Measurements from ENCODE around the gene HSD17B4. TPM values are rescaled to one million over a fixed set of nuclear protein-coding genes. Genes with fewer than 3 reads are reported as not detected.

Gene HSD17B4
- total RNA-seq, 1 experiment from 2014 or later, result 107 TPM

- TF ChIP-seq POLR2AphosphoS5 (IDR thresholded peaks at IDR 0.05; ENCODE audit: low read depth, low read length) (no peak), CTCF (IDR thresholded peaks at IDR 0.05) (no peak), TCF7L2 (IDR thresholded peaks at IDR 0.05; ENCODE audit: low read depth, low read length) (no peak), SIN3A (IDR thresholded peaks at IDR 0.05; ENCODE audit: borderline replicate concordance, insufficient read depth, low read depth, low read length) (no peak), REST (IDR thresholded peaks at IDR 0.05; ENCODE audit: insufficient read depth in 1 of 2, low read depth in 2 of 2, low read length in 1 of 2) (no peak)
- POLR2A ChIA-PET, result no interaction called here
- intact Hi-C loops (cut with micrococcal nuclease; ENCODE audit: unreplicated experiment), result no loop called here
- in situ Hi-C loops (cut with HindIII; ENCODE audit: low pct_unique_long_range_greater_than_20kb, low sequenced_read_pairs), result no loop called here
- H3K4me1 ChIP-seq (ENCODE audit: control insufficient read depth, insufficient read depth, low read length), result peaks cover 3% of the 10 kb centered on the region; the same call in 1 of the 2 replicates
- H3K9me3 ChIP-seq (ENCODE audit: control insufficient read depth, insufficient read depth, low read depth, low read length), result no peaks in the 10 kb centered on the region
- no TSS peak for BruUV-seq (replicated peaks)
- CTCF ChIA-PET, result interaction anchor here (0.6 kb wide), 1 partner anchor 88 kb away, joined by 3 read pairs; no protein-coding TSS in a partner anchor
- no peak overlapping the region for H3K27ac ChIP-seq (ENCODE audit: low read length)
- H3K36me3 ChIP-seq (ENCODE audit: control insufficient read depth, insufficient read depth, low read length), result no peaks in the 10 kb centered on the region
- no peak for DNase-seq (ENCODE audit: low read depth, low spot score)
- H3K27me3 ChIP-seq (ENCODE audit: control insufficient read depth, insufficient read depth, low read length), result peaks cover 3% of the 10 kb centered on the region; the same call in 1 of the 2 replicates
- ATAC-seq, result no peak
- no peak overlapping the region for H3K4me3 ChIP-seq (ENCODE audit: low read depth in 2 of 2, low read length in 2 of 2)
These were observed 48.3 kb upstream of the HSD17B4 start for GRCh38 chr5:119404033-119404432.

GRCh38 chr5:119405419-119405818, 46.9 kb upstream of the HSD17B4 start:
- CTCF ChIA-PET, result interaction anchor here (0.6 kb wide), 1 partner anchor 119 kb away, joined by 4 read pairs; no protein-coding TSS in a partner anchor
- DNase-seq (ENCODE audit: low read depth, low spot score) (no peak), ATAC-seq (no peak)
- intact Hi-C loops (cut with micrococcal nuclease; ENCODE audit: unreplicated experiment) (no loop called here), in situ Hi-C loops (cut with HindIII; ENCODE audit: low pct_unique_long_range_greater_than_20kb, low sequenced_read_pairs) (no loop called here)
- H3K27ac ChIP-seq (ENCODE audit: low read length), result no peak overlapping the region
- no TSS peak for BruUV-seq (replicated peaks)
- no peaks in the 10 kb centered on the region for H3K36me3 ChIP-seq (ENCODE audit: control insufficient read depth, insufficient read depth, low read length)
- TF ChIP-seq CTCF (IDR thresholded peaks at IDR 0.05) (no peak), REST (IDR thresholded peaks at IDR 0.05; ENCODE audit: insufficient read depth in 1 of 2, low read depth in 2 of 2, low read length in 1 of 2) (no peak), TCF7L2 (IDR thresholded peaks at IDR 0.05; ENCODE audit: low read depth, low read length) (no peak), SIN3A (IDR thresholded peaks at IDR 0.05; ENCODE audit: borderline replicate concordance, insufficient read depth, low read depth, low read length) (no peak)
- peaks cover 3% of the 10 kb centered on the region; the same call in 1 of the 2 replicates for H3K27me3 ChIP-seq (ENCODE audit: control insufficient read depth, insufficient read depth, low read length)
- no peaks in the 10 kb centered on the region for H3K9me3 ChIP-seq (ENCODE audit: control insufficient read depth, insufficient read depth, low read depth, low read length)
- no peak overlapping the region for H3K4me3 ChIP-seq (ENCODE audit: low read depth in 2 of 2, low read length in 2 of 2)
- peaks cover 1% of the 10 kb centered on the region; the same call in 1 of the 2 replicates for H3K4me1 ChIP-seq (ENCODE audit: control insufficient read depth, insufficient read depth, low read length)
- POLR2A ChIA-PET, result no interaction called here
